GM12891 (cell line): ENCODE results near the gene SLC30A2.

ENCODE experiments used
- DNase-seq: peaks from one replicate; pipeline ENCODE4 v3.0.0; 2011; ENCODE audit warnings: low spot score; ENCODE audit not compliant: insufficient read length
- FAIRE-seq: peaks from 2 replicates; lab custom pipeline; 2011; peaks lifted over from hg19 to GRCh38; lab: Jason Lieb, UNC
- PAX5 ChIP-seq: IDR thresholded peaks from 2 replicates; pipeline ENCODE4 v1.6.1; 2011; ENCODE audit warnings: low read length, moderate library complexity, mild to moderate bottlenecking; ENCODE audit not compliant: insufficient read depth, severe bottlenecking
- POLR2A ChIP-seq: IDR thresholded peaks from 2 replicates; pipeline ENCODE4 v1.6.1; 2011; ENCODE audit warnings: low read depth, low read length, control low read depth
- POLR2AphosphoS5 ChIP-seq: IDR thresholded peaks from 2 replicates; pipeline ENCODE4 v1.6.1; 2011; ENCODE audit warnings: low read depth, low read length, control low read depth
- POU2F2 ChIP-seq: IDR thresholded peaks from 2 replicates; pipeline ENCODE4 v1.6.1; 2011; ENCODE audit warnings: low read depth, mild to moderate bottlenecking, control low read depth, low read length, moderate library complexity
- SPI1 ChIP-seq: IDR thresholded peaks from 2 replicates; pipeline ENCODE4 v1.6.1; 2011; ENCODE audit warnings: low read depth, low read length, control low read depth
- TAF1 ChIP-seq: IDR thresholded peaks from 2 replicates; pipeline ENCODE4 v1.6.1; 2011; ENCODE audit warnings: low read depth, low read length, control low read depth

The SLC30A2 gene

DNA sequence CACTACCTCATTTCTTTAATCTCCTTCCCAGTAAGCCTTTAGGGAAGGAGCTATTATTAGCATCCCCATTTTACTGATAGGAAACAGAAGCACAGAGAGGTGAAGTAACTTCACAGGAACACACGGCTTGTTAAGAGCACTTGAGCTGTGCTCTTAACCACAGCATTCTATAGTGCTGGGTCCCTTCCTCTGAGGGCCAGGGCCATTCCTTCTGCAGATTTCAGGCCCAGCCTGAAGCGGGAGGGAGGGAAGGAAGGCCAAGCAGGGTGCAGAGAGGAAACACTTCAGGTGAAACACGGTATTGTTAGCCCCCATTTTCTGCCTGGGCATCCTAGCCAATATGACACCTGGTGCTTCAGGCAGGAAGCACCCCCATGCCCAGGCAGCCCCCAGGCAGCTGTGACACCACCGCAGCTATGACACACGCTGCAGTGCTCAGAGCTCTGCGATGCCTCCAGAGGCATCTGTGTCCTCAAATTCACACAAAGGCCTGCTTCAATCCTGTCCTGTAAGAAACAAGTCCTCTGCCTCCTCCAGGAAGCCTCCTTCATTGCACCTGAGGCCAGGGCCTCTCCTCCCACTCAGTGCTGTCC is 28.9 kb downstream of the SLC30A2 start:
- TF ChIP-seq POU2F2 (no peak), PAX5 (no peak), POLR2A (no peak), SPI1 (no peak), POLR2AphosphoS5 (no peak), TAF1 (no peak)
- DNase-seq (no peak), FAIRE-seq (no peak)

DNA sequence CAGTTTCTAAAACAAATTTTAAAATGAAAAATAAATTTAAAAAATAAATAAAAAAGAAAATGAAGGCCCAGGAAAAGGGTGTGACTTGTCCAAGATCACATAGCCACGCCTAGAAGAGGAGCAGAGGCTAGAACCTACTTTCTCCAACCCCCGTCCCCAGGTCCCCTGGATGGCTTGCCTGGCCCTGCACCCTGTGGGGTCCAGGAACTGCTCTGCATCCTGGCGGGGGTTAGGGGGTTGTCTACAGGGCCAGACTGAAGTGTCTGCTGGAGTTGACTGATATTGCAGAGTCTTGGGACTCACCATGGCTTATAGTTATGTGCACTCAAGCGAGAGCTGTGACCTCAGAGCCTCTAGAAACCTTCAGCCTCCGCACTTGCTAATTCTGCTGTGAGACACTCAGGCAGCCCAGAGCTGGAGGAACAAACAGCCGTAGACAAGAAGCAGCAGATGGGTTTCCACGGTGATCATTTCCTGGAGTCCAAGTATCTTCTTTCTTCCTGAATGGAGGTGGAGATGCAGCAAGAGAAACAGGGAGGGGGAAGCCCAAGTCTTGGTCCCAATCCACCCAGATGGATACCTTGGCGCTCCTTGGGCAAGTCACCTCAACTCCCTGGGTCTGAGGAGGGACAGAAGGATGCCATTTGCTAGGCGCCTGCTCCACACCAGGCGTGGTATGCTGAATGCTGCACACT is 29.5 kb downstream of the SLC30A2 start:
- peak; percentile 86 for FAIRE-seq
- peak; percentile 91 for TF ChIP-seq PAX5
- no peak for TF ChIP-seq SPI1
- DNase-seq = no peak

GRCh38 chr1:26015358-26015757 is 30.6 kb downstream of the SLC30A2 start:
- DNase-seq = no peak
- TF ChIP-seq TAF1 = no peak
- TF ChIP-seq POLR2A = no peak
- FAIRE-seq = no peak

- FAIRE-seq (no peak), DNase-seq (no peak)
- no peak for TF ChIP-seq SPI1
Measured at GRCh38 chr1:26014179-26014578, 31.7 kb downstream of the SLC30A2 start.

DNA sequence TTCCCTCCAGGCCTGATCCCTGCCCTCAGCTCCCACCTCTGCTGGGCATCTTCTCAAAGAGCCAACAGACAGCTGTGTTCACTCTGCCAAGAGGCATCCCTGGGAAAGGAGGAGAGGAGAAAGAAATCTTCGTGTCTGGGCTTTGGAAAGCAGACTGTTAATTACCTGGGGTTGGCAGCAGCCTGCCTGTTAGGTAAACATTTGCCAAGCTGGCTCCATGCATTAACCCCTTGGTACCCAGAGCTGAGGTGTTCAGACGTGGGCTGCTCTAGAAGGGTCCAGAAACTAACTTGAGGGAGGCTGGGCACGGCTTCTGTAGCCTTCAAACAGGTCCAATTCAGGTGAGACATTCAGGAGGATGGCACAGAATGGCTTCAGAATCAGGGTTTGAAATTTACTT is 33.1 kb downstream of the SLC30A2 start:
- TF ChIP-seq POU2F2 = no peak
- TF ChIP-seq PAX5 = no peak
- TF ChIP-seq SPI1 = no peak
- no peak for TF ChIP-seq POLR2AphosphoS5
- TF ChIP-seq TAF1 = no peak
- TF ChIP-seq POLR2A = no peak
- no peak for FAIRE-seq
- DNase-seq = no peak

- DNase-seq (no peak), FAIRE-seq (no peak)
- TF ChIP-seq PAX5 (no peak), POLR2AphosphoS5 (no peak), POLR2A (no peak), TAF1 (no peak), POU2F2 (no peak), SPI1 (no peak)
Measured at GRCh38 chr1:26010825-26011224, 35.1 kb downstream of the SLC30A2 start.

GRCh38 chr1:26009796-26010447 is 36.0 kb downstream of the SLC30A2 start:
- FAIRE-seq (peak; percentile 61), DNase-seq (no peak)
- no peak for TF ChIP-seq SPI1
- TF ChIP-seq POLR2A = no peak
- no peak for TF ChIP-seq TAF1
- no peak for TF ChIP-seq POU2F2
- no peak for TF ChIP-seq PAX5
- TF ChIP-seq POLR2AphosphoS5 = no peak

GRCh38 chr1:26006710-26007109 is 39.2 kb downstream of the SLC30A2 start:
- no peak for FAIRE-seq
- no peak for DNase-seq
- no peak for TF ChIP-seq POLR2AphosphoS5
- no peak for TF ChIP-seq POLR2A
- no peak for TF ChIP-seq SPI1
- no peak for TF ChIP-seq POU2F2
- no peak for TF ChIP-seq PAX5
- TF ChIP-seq TAF1 = no peak

DNA sequence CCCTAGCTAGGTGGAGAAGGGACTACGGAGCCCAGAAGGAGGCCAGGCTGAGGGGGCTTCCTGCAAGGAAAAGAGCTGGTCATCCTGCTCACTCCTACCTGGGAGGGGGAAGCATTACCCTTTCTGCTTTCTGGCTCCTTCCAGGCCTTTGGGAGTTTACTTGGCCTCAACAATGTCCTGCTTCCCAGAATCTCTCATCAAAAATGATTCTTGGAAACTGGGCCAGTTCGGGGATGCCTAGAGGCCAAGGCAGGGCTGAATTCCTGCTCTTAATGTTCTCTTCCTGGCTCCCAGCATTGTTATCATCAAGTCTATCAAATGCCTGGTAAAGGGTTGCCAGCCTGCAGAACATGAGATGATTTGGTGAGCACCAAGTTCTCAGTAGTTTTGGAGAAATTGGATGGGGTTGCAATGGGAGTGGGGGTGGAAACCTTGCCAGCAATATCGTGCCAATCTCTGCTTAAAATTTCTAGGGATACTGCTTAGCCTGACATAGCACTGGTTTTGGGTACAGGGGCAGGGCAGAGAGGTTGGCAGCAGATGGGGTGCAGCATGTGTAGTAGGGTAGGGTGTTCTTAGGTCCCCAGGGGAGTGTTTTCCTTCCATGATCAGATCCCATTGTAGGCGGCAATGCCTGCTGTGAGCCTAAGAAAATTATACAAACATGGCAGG is 40.3 kb downstream of the SLC30A2 start:
- DNase-seq (no peak), FAIRE-seq (no peak)
- no peak for TF ChIP-seq POLR2A
- TF ChIP-seq PAX5 = no peak

DNA sequence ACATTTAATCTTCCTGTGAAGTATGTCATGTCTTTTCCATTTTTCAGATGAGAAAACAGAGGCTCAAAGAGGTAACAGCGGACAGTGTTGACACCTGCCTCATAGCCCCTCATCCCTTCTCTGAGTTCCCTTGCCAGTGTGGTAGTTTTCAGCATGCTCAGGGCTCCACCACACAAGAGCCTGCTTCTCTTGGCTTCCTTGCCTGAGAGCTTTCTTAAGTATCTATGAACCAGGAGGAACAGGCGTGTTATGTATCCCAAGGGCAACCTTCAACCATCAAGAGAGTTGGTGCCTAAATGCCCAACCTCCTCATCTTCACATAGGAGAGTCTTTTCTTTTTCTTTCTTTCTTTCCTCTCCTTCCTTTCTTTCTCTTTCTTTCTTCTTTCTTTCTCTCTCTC is 42.2 kb downstream of the SLC30A2 start:
- FAIRE-seq = no peak
- no peak for TF ChIP-seq POLR2AphosphoS5
- TF ChIP-seq SPI1 = no peak
- no peak for TF ChIP-seq POU2F2
- no peak for TF ChIP-seq POLR2A
- no peak for TF ChIP-seq PAX5
- no peak for TF ChIP-seq TAF1
- no peak for DNase-seq
